ENCODE measurements around the gene THRSP.

- TF ChIP-seq CTCF (IDR thresholded peaks at IDR 0.05) (no peak), EP300 (IDR thresholded peaks at IDR 0.05; ENCODE audit: low read depth) (no peak), POLR2AphosphoS5 (IDR thresholded peaks at IDR 0.05) (no peak), POLR2A (IDR thresholded peaks at IDR 0.05) (no peak)
Observed at GRCh38 chr11:78078218-78079167, 14.8 kb downstream of the THRSP start.
